ENCODE measurements around the gene TEX2. TPM values are rescaled to one million over a fixed set of nuclear protein-coding genes. Genes with fewer than 3 reads are reported as not detected.

TEX2 gene
- total and polyA plus RNA-seq, 2 of the 13 experiments (the other 11 are each of a cell fraction or from before 2014, with no cell fraction given), result 21.4 to 37.7 TPM

GRCh38 chr17:64126918-64127317 lies 136.1 kb downstream of the TEX2 start:
- Histone ChIP-seq H3K36me3 (replicated peaks in 1 of 2; ENCODE audit: control insufficient read depth in 1 of 2, insufficient read depth in 2 of 2, low read length in 2 of 2) (peaks cover 0 to under 1% of the 10 kb centered on the region in 2 experiments; a peak in 1 of 5 replicates), H2AFZ (ENCODE audit: low read length) (no peak overlapping the region), H3K79me2 (ENCODE audit: insufficient read depth, low read length) (peaks cover 66% of the 10 kb centered on the region), H3K27ac (ENCODE audit: extremely low read length, insufficient read depth, low read length) (no peak overlapping the region), H3K4me1 (ENCODE audit: insufficient read depth, low read length) (peaks cover 70% of the 10 kb centered on the region), H3K9me3 (ENCODE audit: low read length) (no peaks in the 10 kb centered on the region), H3K4me3 (replicated peaks in 1 of 3; ENCODE audit: insufficient read depth in 1 of 3, low read depth in 2 of 3, low read length in 3 of 3) (no peak overlapping the region), H3K9ac (ENCODE audit: insufficient read depth, low read depth, low read length) (no peak overlapping the region), H4K20me1 (ENCODE audit: insufficient read depth, low read length) (peaks cover 16% of the 10 kb centered on the region; the same call in 1 of the 2 replicates), H3K4me2 (ENCODE audit: low read depth, low read length) (peak overlapping the region; percentile 34; the same call in 1 of the 2 replicates), H3K27me3 (ENCODE audit: control insufficient read depth in 1 of 2, insufficient read depth in 2 of 2, low read length in 2 of 2) (no peaks in the 10 kb centered on the region; a peak in 1 of 5 replicates)
- no peak for FAIRE-seq
- ChIA-PET CTCF (ENCODE audit: low intra/inter-chr PET ratio, low total read pairs) (no interaction called here), POLR2A (interaction anchor here (10.7 kb wide), 1 partner anchor 19 kb away, joined by 138 read pairs; no protein-coding TSS in a partner anchor)
- no peak for ATAC-seq
- 75% methylated on average over 1 of the region's 1 CpG for whole genome bisulfite sequencing (ENCODE audit: low lambda C conversion rate)
- peak; percentile 29; the same call in 1 of the 2 replicates for TF ChIP-seq ATF7 (IDR thresholded peaks at IDR 0.05)
- TF ChIP-seq ATF7 (CRISPR knock-in tag; IDR thresholded peaks at IDR 0.05), result no peak
- TF ChIP-seq RBFOX2 (IDR thresholded peaks at IDR 0.05; ENCODE audit: low read depth, low read length), result peak; percentile 43; the same call in 1 of the 2 replicates
- no peak for TF ChIP-seq SIX4 (CRISPR knock-in tag; IDR thresholded peaks at IDR 0.05)
- BruUV-seq (replicated peaks), result TSS peak; percentile 34
- in situ Hi-C loops (cut with HindIII; ENCODE audit: extremely low pct_ligation_motif_present, low pct_unique_long_range_greater_than_20kb) (no loop called here), intact Hi-C loops (cut with micrococcal nuclease; ENCODE audit: unreplicated experiment) (no loop called here)
- DNase-seq (ENCODE audit: low spot score), result no peak

- intact Hi-C loops (cut with micrococcal nuclease; ENCODE audit: unreplicated experiment) (no loop called here), in situ Hi-C loops (cut with HindIII; ENCODE audit: extremely low pct_ligation_motif_present, low pct_unique_long_range_greater_than_20kb) (no loop called here)
- Histone ChIP-seq H3K9me3 (ENCODE audit: low read length) (no peaks in the 10 kb centered on the region), H3K27ac (ENCODE audit: extremely low read length, insufficient read depth, low read length) (no peak overlapping the region), H3K4me3 (replicated peaks in 1 of 3; ENCODE audit: insufficient read depth in 1 of 3, low read depth in 2 of 3, low read length in 3 of 3) (no peak overlapping the region), H3K4me1 (ENCODE audit: insufficient read depth, low read length) (peaks cover 70% of the 10 kb centered on the region), H3K9ac (ENCODE audit: insufficient read depth, low read depth, low read length) (no peak overlapping the region), H3K79me2 (ENCODE audit: insufficient read depth, low read length) (peaks cover 70% of the 10 kb centered on the region), H3K36me3 (replicated peaks in 1 of 2; ENCODE audit: control insufficient read depth in 1 of 2, insufficient read depth in 2 of 2, low read length in 2 of 2) (peaks cover 0 to 1% of the 10 kb centered on the region in 2 experiments; a peak in 2 of 5 replicates), H2AFZ (ENCODE audit: low read length) (no peak overlapping the region), H3K27me3 (ENCODE audit: control insufficient read depth in 1 of 2, insufficient read depth in 2 of 2, low read length in 2 of 2) (no peaks in the 10 kb centered on the region; a peak in 1 of 5 replicates), H4K20me1 (ENCODE audit: insufficient read depth, low read length) (peaks cover 16% of the 10 kb centered on the region; the same call in 1 of the 2 replicates), H3K4me2 (ENCODE audit: low read depth, low read length) (no peak overlapping the region)
- ChIA-PET CTCF (ENCODE audit: low intra/inter-chr PET ratio, low total read pairs) (no interaction called here), POLR2A (interaction anchor here (0.7 to 2.0 kb wide), 3 partner anchors 41 to 62 kb away, joined by 3 to 9 read pairs (median 3); no protein-coding TSS in a partner anchor)
- FAIRE-seq, result no peak
- 92% methylated on average over 3 of the region's 3 CpGs for WGBS (ENCODE audit: low lambda C conversion rate)
- no peak for ATAC-seq
- DNase-seq (ENCODE audit: low spot score), result no peak
- no TSS peak for BruUV-seq (replicated peaks)
- TF ChIP-seq EED (CRISPR knock-in tag; IDR thresholded peaks at IDR 0.05), result no peak
- no peak for TF ChIP-seq ZNF7 (CRISPR knock-in tag; IDR thresholded peaks at IDR 0.05)
- TF ChIP-seq NR1H2 (CRISPR knock-in tag; IDR thresholded peaks at IDR 0.05; ENCODE audit: borderline replicate concordance, low read depth), result no peak
- no peak for TF ChIP-seq NCOA5 (CRISPR knock-in tag; IDR thresholded peaks at IDR 0.05)
- no peak for TF ChIP-seq ZNF446 (CRISPR knock-in tag; IDR thresholded peaks at IDR 0.05)
- TF ChIP-seq ZZZ3 (CRISPR knock-in tag; IDR thresholded peaks at IDR 0.05; ENCODE audit: borderline replicate concordance), result no peak
- no peak for TF ChIP-seq ZNF160 (CRISPR knock-in tag; IDR thresholded peaks at IDR 0.05)
- TF ChIP-seq PHB2 (IDR thresholded peaks at IDR 0.05; ENCODE audit: partially characterized antibody), result no peak
- TF ChIP-seq ZNF136 (CRISPR knock-in tag; IDR thresholded peaks at IDR 0.05; ENCODE audit: low read depth), result no peak
- TF ChIP-seq ZNF513 (CRISPR knock-in tag; conservative IDR thresholded peaks at IDR 0.05), result no peak
- no peak for TF ChIP-seq ZBTB34 (CRISPR knock-in tag; IDR thresholded peaks at IDR 0.05)
- TF ChIP-seq ZNF253 (CRISPR knock-in tag; IDR thresholded peaks at IDR 0.05; ENCODE audit: borderline replicate concordance), result no peak
Observed at GRCh38 chr17:64125937-64126336, 137.1 kb downstream of the TEX2 start.

Measured in HepG2 (cell line).